GM12801 (cell line): ENCODE measurements around the gene KCNIP4.

Experiments
- TF ChIP-seq, protein P1 (sequence below): IDR thresholded peaks from one replicate; pipeline ENCODE4 v1.5.1; 2011; ENCODE audit warnings: control low read depth; ENCODE audit not compliant: insufficient read length; ENCODE audit errors: extremely low read depth

The KCNIP4 gene

DNA sequence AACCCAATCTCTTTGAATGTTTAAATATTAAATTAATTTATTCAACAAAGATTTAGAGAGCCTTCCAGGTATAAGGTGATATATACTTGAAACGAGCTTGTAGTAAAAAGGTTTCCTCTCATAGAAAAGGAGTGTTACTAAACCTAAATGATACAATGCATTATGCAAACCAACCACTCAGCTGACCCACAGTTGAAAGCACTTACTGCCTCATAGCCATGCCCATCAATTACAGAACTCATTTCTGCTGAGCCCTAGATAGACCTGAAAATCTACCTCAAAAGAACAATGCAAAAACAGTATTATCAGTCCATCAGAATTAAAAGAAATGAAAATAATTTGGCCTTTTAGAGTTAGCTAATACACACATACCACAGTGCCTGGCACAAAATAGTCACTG lies 75.4 kb downstream of the KCNIP4 start:
- TF ChIP-seq, protein P1, sequence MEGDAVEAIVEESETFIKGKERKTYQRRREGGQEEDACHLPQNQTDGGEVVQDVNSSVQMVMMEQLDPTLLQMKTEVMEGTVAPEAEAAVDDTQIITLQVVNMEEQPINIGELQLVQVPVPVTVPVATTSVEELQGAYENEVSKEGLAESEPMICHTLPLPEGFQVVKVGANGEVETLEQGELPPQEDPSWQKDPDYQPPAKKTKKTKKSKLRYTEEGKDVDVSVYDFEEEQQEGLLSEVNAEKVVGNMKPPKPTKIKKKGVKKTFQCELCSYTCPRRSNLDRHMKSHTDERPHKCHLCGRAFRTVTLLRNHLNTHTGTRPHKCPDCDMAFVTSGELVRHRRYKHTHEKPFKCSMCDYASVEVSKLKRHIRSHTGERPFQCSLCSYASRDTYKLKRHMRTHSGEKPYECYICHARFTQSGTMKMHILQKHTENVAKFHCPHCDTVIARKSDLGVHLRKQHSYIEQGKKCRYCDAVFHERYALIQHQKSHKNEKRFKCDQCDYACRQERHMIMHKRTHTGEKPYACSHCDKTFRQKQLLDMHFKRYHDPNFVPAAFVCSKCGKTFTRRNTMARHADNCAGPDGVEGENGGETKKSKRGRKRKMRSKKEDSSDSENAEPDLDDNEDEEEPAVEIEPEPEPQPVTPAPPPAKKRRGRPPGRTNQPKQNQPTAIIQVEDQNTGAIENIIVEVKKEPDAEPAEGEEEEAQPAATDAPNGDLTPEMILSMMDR = no peak

DNA sequence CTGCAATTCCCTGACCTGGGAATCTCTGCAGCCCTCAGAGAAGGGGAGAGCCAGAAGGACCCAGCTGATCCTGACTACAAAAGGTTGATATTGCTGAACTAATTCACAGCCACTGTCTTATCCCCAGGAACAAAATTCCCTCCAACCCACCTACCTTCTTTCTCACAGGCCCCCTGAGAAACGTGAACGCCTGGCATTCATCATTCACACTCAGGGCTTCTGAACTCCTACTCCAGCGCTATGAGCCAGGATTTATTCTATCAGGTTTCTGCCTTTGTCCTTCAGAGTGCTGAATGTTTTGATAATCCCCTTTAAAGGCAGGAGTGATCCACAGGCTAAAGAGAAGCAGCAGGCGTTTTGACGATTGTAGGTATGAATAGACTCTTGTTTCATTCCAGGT lies 76.5 kb downstream of the KCNIP4 start:
- TF ChIP-seq, protein P1 = no peak

- TF ChIP-seq, protein P1 = no peak
Measured at GRCh38 chr4:21869978-21870745, 78.4 kb downstream of the KCNIP4 start.

DNA sequence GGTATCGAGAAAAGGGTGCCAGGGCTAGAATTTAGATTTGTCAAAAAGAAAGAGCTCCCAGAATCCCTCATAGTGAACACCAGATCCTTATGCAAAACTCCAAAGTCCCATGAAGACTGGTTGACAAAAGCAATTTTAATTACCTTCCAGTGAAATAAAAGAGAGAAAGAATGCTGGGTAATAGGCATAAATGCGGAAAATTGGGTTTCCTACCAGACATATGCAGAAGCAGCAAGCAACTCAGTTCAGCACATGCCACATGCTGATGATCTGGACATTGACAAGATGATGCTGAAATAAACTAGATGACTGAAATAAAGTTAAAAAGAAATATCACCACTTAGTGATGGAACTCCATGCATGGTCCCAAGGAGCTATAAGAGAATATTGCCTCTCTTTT lies 83.9 kb downstream of the KCNIP4 start:
- TF ChIP-seq, protein P1 = no peak

- TF ChIP-seq, protein P1 = no peak
Measured at GRCh38 chr4:21862917-21863316, 85.7 kb downstream of the KCNIP4 start.

DNA sequence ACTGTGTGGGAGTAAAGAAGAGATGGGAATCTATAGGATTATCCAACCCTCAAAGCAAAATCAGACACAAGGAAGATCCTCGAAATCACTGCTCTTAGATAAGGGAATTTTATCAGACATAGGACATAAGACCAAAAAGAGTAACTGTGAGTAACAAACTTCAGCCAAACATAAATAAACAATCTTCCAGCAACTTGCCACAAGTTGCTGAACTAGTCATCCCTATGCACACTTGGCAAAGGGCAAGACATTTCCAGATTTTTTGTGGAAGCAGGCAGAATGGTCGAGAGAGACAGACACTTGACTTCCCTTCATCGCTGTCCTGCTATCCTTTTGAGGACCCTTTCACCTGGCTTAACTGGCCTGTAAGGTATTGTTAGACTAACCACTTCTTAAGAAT lies 89.6 kb downstream of the KCNIP4 start:
- TF ChIP-seq, protein P1 = no peak

DNA sequence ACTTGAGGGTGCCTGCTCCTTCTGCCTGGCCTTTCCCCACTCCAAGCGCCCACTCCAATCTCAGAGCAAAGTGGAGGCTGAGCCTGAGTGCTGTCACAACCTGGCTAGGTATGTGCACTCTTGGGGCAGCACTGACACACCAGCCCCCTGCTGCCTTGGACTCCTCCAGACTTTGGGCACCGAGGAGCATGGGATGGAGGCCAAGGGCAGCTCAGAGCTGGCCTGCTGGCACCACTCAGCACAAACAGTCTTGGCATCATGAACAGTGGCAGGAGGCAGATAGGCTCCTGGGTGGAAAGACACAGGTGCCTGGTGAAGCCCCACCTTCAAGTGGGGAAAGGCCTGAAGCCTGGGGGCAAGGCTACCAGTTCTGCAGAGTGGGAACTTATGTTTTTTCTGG lies 91.8 kb downstream of the KCNIP4 start:
- TF ChIP-seq, protein P1 = no peak

GRCh38 chr4:21856301-21856700 lies 92.3 kb downstream of the KCNIP4 start:
- TF ChIP-seq, protein P1 = no peak
